Measurements from ENCODE around the gene LRRC23.
"Not testable (repeated sequence)": the region's sequence is repeated elsewhere in the genome, so short reads cannot be mapped to it uniquely, and the experiment has no call there.

Gene LRRC23

DNA sequence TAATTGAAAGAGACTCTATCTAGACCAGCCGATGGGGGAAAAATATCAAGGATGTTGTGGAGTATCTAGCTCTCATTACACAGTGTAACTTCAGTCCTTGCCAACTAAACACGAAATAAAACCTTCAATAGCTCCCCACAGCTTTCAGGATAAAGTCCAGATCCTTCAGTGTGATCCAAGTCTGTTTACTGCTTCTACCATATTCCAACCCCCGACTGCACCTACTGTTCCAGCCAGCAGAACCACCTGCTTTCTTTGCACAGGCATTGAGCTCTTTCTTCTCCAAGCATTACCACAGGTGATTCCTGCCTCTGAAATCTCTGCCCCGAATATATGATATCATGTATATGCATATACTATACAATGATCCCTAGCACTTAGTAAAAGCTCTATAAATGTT is 2.2 kb upstream of the LRRC23 start:
- DNase-seq (ENCODE audit: low read depth in 2 of 2), result no peak

- no peak for DNase-seq (ENCODE audit: low read depth in 2 of 2)
These were observed 900 bp upstream of the LRRC23 start for GRCh38 chr12:6903722-6904121.

- DNase-seq (ENCODE audit: low read depth in 2 of 2), result no peak
These were observed 905 bp downstream of the LRRC23 start for GRCh38 chr12:6905414-6906040.

GRCh38 chr12:6908141-6908540 is 3.5 kb downstream of the LRRC23 start:
- DNase-seq (ENCODE audit: low read depth in 2 of 2), result not testable (repeated sequence)

DNA sequence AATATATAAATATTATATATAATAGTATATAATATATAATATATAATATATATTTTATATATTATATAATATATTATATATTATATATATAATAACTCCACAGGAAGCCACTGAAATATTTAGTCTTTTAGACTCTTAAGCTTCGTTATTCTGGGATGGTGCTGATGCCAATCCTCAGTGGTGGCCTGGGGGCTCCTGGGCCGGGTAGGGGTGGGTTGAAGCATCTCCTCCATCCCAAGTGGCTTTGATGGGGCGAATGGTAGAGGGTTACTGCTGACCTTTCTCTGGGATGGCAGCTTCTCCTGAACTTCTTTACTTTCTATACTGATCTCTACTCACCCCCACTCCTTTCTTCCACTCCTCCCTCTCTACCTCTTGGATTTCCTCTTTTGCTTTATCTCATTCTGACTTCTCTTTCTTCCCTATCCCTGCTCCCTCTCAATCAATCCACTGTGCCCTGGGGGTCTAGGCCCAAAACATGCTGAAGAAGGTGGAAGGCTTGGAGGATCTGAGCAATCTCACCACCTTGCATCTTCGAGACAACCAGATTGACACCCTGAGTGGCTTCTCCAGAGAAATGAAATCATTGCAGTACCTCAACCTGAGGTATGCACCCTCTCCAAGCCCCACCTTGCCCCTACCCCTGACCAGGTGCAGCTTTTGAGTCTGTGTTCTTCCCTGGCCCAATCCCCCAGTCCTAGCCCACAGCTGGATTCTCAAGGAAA is 5.0 kb downstream of the LRRC23 start:
- no peak for DNase-seq (ENCODE audit: low read depth in 2 of 2)

- DNase-seq (ENCODE audit: low read depth in 2 of 2), result no peak
These were observed 7.7 kb downstream of the LRRC23 start for GRCh38 chr12:6912164-6912935.

DNA sequence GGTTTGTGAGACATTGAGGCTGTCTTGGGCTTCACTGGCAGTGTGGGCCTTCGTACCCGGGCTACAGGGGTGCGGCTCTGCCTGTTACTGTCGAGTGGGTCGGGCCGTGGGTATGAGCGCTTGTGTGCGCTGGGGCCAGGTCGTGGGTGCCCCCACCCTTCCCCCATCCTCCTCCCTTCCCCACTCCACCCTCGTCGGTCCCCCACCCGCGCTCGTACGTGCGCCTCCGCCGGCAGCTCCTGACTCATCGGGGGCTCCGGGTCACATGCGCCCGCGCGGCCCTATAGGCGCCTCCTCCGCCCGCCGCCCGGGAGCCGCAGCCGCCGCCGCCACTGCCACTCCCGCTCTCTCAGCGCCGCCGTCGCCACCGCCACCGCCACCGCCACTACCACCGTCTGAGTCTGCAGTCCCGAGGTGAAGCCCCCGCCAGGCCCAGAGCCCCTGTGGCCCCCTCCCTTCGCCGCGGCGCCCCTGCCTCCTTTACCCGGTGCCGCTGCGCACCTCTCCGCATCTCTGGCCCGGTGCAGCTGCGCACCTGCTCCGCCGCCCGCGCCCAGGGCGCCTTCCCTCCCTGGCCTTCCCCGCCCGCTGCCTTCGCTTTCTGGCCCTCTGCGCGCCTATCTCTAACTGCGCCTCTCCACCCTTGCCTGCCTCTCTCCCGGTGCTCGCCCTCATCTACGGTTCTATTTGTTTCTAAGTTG is 9.8 kb downstream of the LRRC23 start, which contains the start of gene ENO2:
TSS of gene ENO2 (plus strand) at position 335 of the 701 bp plus-strand sequence. CDS start 1,253 bp downstream, outside the sequence.
- no peak for DNase-seq (ENCODE audit: low read depth in 2 of 2)

DNA sequence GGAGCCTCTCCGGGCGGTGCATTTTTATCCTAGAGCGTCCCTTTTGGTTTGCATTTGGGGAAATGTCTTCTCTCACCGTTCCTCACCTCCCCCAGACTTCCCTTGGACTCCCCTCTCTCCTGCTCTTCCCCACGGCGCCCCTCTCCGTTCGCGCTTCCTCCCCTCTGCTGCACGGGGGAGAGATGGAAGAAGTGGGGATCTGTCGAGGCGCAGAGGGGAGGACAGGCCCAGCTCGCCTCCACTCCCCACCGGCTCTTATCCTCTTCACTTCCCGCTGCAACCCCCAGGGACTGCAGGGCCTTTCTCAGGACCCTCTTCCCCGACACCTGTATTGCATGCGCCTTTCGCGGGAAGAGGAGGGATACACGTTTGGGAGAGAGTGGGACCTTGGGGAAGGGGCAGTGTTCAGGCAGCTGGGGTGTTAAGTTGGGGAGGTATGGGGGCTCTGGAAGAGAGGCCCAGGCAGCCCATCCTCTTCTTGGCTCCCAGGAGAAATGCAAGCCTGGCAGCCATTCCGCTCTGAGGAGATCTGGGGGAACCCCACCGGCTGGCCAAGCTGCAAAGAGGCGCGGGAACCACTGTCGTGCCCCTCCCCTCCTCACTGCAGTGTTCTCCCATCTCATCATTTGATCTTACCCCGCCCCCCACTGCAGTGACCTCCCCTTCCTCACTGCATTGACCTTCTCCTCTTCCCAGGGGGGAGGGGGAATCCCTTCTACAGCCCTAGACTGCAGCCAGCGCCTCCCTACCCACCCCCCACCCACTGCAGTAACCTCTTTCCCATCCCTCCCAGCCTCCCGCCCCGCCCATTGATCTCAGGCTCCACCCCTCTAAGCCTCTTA is 10.5 kb downstream of the LRRC23 start:
- DNase-seq (ENCODE audit: low read depth in 2 of 2), result no peak

DNA sequence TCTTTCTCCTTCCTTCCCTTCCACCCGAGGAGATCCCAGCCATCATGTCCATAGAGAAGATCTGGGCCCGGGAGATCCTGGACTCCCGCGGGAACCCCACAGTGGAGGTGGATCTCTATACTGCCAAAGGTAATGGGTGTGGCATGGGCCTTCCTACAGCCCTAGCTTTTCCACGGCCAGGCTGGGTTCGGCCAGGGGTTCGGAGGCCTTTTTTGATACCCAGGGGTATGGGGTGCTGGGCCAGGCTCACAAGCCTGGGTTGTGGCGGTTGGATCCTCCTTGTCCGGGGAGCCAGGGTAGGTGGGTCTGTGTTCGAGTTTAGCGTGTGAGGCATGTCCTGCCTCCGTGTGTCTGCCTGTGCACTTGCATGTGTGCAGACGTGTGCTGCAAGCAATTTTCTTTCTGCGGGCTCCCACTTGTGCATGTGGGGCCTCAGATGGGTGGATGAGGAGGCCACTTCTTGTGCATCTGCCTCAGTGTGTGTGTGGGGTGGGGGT is 11.2 kb downstream of the LRRC23 start:
- no peak for DNase-seq (ENCODE audit: low read depth in 2 of 2)

DNA sequence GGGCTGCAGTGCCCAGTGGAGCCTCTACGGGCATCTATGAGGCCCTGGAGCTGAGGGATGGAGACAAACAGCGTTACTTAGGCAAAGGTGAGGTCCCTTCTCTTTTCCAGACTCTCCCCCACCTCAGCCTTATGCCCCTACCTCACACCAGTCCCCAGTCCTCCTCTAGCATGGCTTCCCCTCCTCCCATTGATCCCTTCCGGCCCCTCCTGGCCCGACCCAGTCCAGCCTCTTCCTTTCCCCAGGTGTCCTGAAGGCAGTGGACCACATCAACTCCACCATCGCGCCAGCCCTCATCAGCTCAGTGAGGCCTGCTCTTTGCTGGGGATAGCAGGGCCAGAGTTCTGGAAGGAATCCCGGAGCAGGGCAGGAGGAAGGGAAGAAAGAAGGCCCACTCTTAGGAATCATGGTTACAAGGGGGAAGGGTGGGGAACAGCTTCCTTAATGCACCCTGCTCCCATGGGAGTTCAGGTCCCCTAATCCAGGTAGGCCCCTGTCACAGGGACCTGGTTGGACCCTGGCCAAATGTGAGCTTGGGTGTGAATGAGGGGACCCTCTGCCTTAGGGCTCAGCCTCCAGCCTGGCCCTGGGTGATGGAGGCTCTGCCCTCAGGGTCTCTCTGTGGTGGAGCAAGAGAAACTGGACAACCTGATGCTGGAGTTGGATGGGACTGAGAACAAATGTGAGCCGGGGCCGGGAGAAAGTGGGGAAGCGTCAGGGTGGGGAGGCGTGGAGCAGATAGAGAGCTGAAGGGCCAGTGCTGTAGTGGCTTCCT is 12.0 kb downstream of the LRRC23 start:
- DNase-seq (ENCODE audit: low read depth in 2 of 2), result no peak

DNA sequence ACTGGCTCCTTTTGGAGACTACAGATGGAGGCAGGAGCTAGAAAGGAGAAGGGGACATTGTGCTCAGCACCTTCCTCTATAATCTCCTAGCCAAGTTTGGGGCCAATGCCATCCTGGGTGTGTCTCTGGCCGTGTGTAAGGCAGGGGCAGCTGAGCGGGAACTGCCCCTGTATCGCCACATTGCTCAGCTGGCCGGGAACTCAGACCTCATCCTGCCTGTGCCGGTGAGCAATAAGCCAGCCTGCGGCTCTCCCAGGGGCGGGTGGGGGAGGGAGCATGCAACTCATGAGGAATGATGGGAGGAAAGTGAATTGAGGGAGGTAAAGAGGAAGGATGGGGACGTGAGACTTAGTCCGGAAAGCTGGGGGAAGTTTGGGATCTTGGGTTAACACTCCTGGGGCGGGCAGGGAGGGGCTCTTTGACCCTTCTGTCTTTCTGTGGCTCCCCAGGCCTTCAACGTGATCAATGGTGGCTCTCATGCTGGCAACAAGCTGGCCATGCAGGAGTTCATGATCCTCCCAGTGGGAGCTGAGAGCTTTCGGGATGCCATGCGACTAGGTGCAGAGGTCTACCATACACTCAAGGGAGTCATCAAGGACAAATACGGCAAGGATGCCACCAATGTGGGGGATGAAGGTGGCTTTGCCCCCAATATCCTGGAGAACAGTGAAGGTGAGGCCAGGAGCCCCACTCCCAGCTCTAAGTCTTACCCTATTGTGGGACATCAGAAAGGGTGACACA is 13.0 kb downstream of the LRRC23 start:
- no peak for DNase-seq (ENCODE audit: low read depth in 2 of 2)

DNA sequence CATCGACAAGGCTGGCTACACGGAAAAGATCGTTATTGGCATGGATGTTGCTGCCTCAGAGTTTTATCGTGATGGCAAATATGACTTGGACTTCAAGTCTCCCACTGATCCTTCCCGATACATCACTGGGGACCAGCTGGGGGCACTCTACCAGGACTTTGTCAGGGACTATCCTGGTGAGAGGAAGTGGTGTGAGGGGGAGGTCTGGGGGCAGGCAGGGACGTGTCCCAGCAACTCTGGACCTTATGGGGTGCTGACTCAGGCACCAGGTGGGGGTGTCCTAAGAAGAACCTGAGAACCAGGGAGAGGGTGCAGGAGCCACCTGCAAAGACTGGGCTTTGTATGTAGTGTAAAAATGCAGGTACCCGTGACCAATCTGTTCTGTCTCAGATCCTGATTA is 15.0 kb downstream of the LRRC23 start:
- no peak for DNase-seq (ENCODE audit: low read depth in 2 of 2)

DNA sequence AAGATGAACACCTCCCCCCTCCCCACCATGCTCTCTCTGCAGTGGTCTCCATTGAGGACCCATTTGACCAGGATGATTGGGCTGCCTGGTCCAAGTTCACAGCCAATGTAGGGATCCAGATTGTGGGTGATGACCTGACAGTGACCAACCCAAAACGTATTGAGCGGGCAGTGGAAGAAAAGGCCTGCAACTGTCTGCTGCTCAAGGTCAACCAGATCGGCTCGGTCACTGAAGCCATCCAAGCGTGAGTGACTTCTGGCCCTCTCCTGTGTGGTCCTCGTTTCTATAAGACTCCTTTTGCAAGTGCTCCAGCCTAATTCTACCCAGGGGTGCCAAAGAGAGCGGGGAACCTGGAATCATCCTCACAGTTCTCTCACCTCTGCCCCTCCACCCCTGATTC is 16.9 kb downstream of the LRRC23 start:
- no peak for DNase-seq (ENCODE audit: low read depth in 2 of 2)

DNA sequence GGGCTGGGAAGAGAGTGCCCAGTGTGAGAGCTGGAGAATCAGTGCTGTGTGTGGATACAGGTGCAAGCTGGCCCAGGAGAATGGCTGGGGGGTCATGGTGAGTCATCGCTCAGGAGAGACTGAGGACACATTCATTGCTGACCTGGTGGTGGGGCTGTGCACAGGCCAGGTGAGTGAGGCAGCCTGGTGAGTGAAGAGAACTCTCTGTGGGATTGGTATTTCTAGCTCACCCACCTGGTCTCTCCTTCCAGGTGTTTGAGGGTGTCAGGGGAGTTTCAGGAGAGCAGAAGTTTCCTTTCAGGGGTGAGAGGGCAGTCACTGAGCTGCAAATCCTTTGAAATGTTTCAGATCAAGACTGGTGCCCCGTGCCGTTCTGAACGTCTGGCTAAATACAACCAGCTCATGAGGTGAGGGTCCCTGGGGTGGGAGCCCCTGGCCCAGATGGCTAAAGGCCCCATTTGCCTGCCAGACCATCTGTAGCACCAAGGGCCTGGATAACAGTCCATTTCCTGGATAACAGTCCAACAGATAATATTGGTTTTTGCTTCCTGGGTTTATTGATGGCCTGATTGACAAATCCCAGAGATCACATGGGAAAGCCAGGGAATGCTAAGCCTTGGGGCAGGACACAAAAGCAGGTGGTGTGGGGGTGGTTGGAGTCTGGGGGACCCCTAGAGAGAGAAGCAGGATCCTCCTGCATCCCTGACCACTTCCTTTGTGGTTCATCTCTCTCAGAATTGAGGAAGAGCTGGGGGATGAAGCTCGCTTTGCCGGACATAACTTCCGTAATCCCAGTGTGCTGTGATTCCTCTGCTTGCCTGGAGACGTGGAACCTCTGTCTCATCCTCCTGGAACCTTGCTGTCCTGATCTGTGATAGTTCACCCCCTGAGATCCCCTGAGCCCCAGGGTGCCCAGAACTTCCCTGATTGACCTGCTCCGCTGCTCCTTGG is 17.6 kb downstream of the LRRC23 start:
- DNase-seq (ENCODE audit: low read depth in 2 of 2), result no peak

DNA sequence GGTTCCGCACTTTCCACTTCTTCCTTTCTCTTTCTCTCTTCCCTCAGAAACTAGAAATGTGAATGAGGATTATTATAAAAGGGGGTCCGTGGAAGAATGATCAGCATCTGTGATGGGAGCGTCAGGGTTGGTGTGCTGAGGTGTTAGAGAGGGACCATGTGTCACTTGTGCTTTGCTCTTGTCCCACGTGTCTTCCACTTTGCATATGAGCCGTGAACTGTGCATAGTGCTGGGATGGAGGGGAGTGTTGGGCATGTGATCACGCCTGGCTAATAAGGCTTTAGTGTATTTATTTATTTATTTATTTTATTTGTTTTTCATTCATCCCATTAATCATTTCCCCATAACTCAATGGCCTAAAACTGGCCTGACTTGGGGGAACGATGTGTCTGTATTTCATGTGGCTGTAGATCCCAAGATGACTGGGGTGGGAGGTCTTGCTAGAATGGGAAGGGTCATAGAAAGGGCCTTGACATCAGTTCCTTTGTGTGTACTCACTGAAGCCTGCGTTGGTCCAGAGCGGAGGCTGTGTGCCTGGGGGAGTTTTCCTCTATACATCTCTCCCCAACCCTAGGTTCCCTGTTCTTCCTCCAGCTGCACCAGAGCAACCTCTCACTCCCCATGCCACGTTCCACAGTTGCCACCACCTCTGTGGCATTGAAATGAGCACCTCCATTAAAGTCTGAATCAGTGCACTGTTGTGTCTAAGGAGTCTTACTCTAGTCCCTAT is 18.5 kb downstream of the LRRC23 start:
- DNase-seq (ENCODE audit: low read depth in 2 of 2), result no peak

- DNase-seq (ENCODE audit: low read depth in 2 of 2), result no peak
These were observed 19.2 kb downstream of the LRRC23 start for GRCh38 chr12:6923851-6924250.

GRCh38 chr12:6925239-6925539 is 20.6 kb downstream of the LRRC23 start:
- DNase-seq (ENCODE audit: low read depth in 2 of 2), result no peak
